ENCODE results near the gene TMC7.
A peak's percentile ranks its signal among the peaks of the same experiment; 100 is the strongest.
"Not testable (repeated sequence)": the region's sequence is repeated elsewhere in the genome, so short reads cannot be mapped to it uniquely, and the experiment has no call there.

TMC7 gene

GRCh38 chr16:18983565-18984434, at the start of gene TMC7:
Gene TMC7 (plus strand): TSS chr16:18983934. CDS start chr16:18984064, 130 bp downstream.
- DNase-seq (ENCODE audit: low read depth in 2 of 2) = peak; percentile 18 to 25

DNA sequence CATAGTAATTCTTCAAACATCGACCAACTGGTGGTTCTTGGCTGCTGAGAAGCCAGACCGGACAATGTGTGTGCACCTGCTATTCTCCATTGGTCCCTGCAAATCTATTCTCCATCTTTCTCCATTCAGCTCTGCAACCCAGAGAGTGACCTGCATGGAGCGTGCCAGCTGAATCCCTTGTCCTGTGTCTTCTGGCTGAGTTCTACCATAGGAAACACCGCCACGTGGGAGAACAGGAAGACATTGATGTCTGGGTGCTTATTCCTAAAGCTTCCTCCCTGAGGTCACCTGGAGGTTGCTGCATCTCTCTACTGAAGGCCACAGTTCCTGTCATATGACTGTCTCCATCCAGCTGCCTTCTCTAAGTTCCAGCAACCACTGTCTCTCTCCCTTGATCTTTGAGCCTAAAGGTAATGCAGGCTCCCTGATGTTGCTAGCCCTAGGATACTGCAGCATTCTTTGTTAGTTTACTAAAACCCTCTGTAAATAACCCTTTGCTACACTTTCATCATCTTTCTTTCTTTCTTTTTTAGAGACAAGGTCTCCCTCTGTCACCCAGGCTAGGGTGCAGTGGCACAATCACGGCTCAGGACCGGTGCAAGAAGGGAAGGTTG, 46.9 kb upstream of the TMC7 start:
- no peak for DNase-seq (ENCODE audit: low read depth in 2 of 2)

GRCh38 chr16:18937390-18937789, 46.3 kb upstream of the TMC7 start:
- DNase-seq (ENCODE audit: low read depth in 2 of 2) = no peak

GRCh38 chr16:18938986-18939385, 44.7 kb upstream of the TMC7 start:
- DNase-seq (ENCODE audit: low read depth in 2 of 2) = no peak

- no peak for DNase-seq (ENCODE audit: low read depth in 2 of 2)
These were observed 42.3 kb upstream of the TMC7 start for GRCh38 chr16:18941471-18941870.

- no peak for DNase-seq (ENCODE audit: low read depth in 2 of 2)
These were observed 41.7 kb upstream of the TMC7 start for GRCh38 chr16:18942061-18942460.

GRCh38 chr16:18943414-18943813, 40.3 kb upstream of the TMC7 start:
- DNase-seq (ENCODE audit: low read depth in 2 of 2) = no peak

DNA sequence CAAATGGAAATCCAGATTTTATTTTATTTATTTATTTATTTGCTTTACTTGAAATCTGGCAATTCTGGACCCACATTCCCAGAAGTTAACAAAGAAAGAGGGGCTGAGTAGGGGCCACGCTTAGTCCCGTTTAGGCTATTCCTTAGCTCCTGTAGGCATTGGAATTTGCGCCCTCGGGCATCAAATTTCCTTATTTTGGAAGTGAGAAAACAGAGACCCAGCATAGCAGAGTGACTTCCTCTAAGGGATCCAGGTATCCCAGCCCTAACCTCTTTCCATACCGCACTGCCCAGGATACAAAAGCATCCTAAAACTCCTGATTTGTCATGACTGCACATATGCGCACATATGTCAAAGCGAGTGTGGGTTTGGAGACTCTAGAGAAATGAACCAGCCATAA, 38.5 kb upstream of the TMC7 start:
- no peak for DNase-seq (ENCODE audit: low read depth in 2 of 2)

GRCh38 chr16:18948372-18949020, 35.2 kb upstream of the TMC7 start:
- no peak for DNase-seq (ENCODE audit: low read depth in 2 of 2)

DNA sequence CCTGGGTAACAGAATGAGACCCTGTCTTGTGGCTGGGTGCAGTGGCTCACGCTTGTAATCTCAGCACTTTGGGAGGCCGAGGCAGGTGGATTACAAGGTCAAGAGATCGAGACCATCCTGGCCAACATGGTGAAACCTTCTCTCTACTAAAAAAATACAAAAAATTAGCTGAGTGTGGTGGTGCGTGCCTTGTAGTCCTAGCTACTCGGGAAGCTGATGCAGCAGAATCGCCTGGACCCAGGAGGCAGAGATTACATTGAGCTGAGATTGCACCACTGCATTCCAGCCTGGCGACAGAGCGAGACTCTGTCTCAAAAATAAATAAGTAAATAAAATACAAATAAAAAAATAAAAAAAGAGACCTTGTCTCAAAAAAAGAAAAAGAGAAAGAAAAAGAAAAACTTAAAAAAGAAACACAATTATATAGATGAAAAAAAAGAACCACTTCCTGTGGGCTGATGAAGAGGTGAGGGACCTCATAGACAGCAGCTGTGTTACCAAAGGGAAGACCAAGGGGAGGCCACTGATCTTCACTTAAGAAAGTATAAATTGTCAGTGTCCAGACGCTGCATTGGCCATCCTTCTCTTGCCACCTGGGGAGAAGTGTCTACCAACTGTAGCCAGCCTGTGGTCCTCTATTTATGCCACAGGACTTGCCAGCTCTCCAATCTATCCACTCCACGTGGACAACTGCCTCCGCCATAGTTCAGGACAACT, 33.1 kb upstream of the TMC7 start:
- DNase-seq (ENCODE audit: low read depth in 2 of 2) = no peak

DNA sequence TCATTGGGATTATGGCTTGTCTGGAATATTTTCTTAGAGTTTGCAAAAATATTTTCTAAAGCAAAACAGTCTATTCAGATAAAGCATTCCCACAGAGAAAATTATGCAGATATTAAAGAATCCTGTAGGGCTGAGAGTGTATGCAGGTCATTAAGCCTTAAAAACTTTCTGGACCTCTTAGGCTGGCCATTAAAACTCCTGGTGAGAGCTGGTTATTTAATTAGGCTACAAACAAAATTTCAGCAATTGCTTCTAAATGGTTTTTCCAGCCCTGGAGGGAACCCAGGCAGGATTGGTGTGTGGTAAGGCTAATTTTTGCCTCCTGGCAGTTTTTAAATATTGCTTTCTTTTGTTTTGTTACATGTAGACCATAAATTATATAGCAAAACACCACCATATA, 30.2 kb upstream of the TMC7 start:
- DNase-seq (ENCODE audit: low read depth in 2 of 2) = no peak

- not testable (repeated sequence) for DNase-seq (ENCODE audit: low read depth in 2 of 2)
These were observed 27.7 kb upstream of the TMC7 start for GRCh38 chr16:18955874-18956580.

DNA sequence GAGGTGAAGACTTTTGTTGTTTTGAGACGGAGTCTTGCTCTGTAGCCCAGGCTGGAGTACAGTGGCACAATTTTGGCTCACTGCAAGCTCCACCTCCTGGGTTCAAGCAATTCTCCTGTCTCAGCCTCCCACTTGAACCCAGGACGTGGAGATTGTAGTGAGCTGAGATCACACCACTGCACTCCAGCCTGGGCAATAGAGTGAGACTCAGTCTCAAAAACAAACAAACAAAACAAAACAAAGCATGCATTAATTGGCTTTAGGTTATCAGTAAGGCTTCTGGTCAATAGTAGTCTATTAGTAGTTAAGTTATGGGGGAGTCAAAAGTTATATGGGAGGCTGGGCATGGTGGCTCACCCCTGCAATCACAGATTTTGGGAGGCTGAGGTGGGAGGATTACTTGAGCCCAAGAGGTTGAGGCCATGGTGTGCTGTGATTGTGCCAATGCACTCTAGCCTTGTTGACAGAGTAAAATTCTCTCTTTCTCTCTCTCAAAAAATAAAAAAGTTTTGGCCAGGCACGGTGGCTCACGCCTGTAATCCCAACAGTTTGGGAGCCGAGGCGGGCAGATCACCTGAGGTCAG, 27.0 kb upstream of the TMC7 start:
- DNase-seq (ENCODE audit: low read depth in 2 of 2) = not testable (repeated sequence)

GRCh38 chr16:18958621-18959029, 25.1 kb upstream of the TMC7 start:
- DNase-seq (ENCODE audit: low read depth in 2 of 2) = no peak

DNA sequence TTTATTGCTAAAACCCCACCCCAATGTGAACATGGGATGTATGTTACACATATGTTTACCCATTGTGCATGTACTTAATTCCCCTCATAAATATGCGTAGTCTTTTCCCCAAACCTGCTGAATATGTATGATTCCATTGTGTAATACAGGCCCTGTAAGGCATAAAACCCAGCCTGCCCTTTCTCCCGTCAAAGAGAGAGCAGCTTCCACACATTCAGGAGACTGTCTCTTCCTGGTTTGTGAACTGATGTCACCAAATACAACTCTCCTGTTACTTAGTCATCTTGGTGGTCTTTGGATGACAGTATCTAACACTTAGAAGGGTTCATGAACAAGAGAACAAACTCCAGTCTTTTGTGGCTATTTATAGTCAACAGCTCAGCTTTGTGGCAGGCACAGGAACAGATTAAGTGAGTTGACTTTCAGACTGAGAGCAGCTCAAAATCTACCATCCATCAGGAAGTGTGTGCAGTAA, 24.7 kb upstream of the TMC7 start:
- no peak for DNase-seq (ENCODE audit: low read depth in 2 of 2)

GRCh38 chr16:18965555-18965954, 18.2 kb upstream of the TMC7 start:
- no peak for DNase-seq (ENCODE audit: low read depth in 2 of 2)

DNA sequence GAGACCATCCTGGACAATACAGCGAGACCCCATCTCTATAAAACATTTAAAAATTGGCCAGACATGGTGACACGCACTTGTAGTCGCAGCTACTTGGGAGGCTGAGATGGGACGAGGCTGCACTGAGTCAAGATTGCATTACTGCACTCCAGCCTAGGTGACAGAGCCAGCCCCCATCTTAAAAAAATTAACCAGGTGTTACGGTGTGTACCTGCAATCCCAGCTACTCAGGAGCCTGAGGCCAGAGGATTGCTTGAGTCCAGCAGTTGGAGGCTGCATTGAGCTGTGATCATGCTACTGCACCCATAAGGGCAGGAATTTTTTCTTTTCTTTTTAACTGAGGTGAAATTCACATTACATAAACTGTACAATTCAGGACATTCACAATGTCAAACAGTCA, 16.9 kb upstream of the TMC7 start:
- DNase-seq (ENCODE audit: low read depth in 2 of 2) = no peak

- DNase-seq (ENCODE audit: low read depth in 2 of 2) = peak; percentile 48 to 53
These were observed 14.5 kb upstream of the TMC7 start for GRCh38 chr16:18969050-18969854.

DNA sequence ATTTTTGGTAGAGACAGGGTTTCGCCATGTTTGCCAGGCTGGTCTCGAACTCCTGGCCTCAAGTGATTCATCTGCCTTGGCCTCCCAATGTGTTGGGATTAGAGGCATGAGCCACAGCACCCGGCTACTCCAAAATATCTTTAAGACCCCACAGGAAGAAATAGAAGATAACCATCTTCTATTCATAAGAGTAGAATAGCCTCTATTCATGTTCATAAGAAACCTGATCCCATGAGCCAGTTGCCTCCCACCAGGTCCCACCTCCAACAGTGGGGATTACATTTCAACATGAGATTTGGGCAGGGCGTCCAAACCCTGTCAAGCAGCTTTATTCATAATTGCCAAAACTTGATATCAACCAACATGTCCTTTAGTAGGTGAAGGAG, 13.9 kb upstream of the TMC7 start:
- DNase-seq (ENCODE audit: low read depth in 2 of 2) = no peak

DNA sequence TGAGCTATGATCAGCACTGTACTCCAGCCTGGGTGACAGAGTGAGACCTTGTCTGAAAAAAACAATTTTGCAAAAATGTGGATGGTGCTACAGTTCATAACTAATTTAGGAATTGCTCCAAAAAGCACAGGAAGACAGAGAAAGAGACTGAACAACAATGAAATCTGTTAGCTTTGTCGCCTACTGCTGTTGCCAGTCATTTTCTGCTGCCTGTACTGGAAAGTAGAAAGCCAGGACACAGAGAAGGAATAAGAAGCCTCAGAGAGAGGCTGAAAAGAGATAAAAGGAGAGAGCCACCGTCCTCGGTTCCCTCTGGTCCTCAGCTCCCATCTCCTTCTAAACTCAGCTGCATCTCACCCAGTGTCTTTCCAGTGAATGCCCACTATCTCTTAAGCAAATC, 8.6 kb upstream of the TMC7 start:
- no peak for DNase-seq (ENCODE audit: low read depth in 2 of 2)

All from stimulated activated CD8-positive, alpha-beta memory T cell treated with anti-CD3 and anti-CD28 coated beads, Interleukin-15, amount 100 ng/mL, for 48 hours (primary cell).